Chondrocyte (in vitro differentiated cells): Measurements from ENCODE around the gene PTTG2. TPM values are rescaled to one million over a fixed set of nuclear protein-coding genes. Genes with fewer than 3 reads are reported as not detected.

Experiments
- DNase-seq: peaks from one replicate; pipeline ENCODE4 v3.0.0; 2021; ENCODE audit warnings: mixed read lengths, low spot score
- H3K27ac Mint-ChIP-seq: one replicate; pipeline ENCODE4 v1.8.0; 2021; ENCODE audit warnings: mild to moderate bottlenecking, moderate library complexity, mixed read lengths; ENCODE audit not compliant: unreplicated experiment
- H3K27me3 Mint-ChIP-seq: 2 replicates; pipeline ENCODE4 v1.8.0; 2021; ENCODE audit warnings: low read depth, mixed read lengths
- H3K36me3 Mint-ChIP-seq: 2 replicates; pipeline ENCODE4 v1.8.0; 2021; ENCODE audit warnings: low read depth, mixed read lengths
- H3K4me1 Mint-ChIP-seq: 2 replicates; pipeline ENCODE4 v1.8.0; 2021; ENCODE audit warnings: low read depth, mild to moderate bottlenecking, mixed read lengths
- H3K4me3 Mint-ChIP-seq: one replicate; pipeline ENCODE4 v1.8.0; 2021; ENCODE audit warnings: mild to moderate bottlenecking, moderate library complexity, mixed read lengths; ENCODE audit not compliant: unreplicated experiment
- H3K9me3 Mint-ChIP-seq: 2 replicates; pipeline ENCODE4 v1.8.0; 2021; ENCODE audit warnings: low read depth, mixed read lengths
- total RNA-seq: library from RNA; stranded (reverse); gene quantifications from 3 replicates; pipeline ENCODE4 v1.2.1, GENCODE V29; 2021
- TF ChIP-seq, protein P1 (sequence below): fragments of 200-600 bp; sonication (generic); IDR thresholded peaks from 2 replicates; pipeline ENCODE4 v1.5.0; 2021; ENCODE audit warnings: antibody characterized with exemption, mild to moderate bottlenecking, moderate library complexity

Gene PTTG2
- total RNA-seq, 1 donor from 2014 or later = 0.45 TPM

DNA sequence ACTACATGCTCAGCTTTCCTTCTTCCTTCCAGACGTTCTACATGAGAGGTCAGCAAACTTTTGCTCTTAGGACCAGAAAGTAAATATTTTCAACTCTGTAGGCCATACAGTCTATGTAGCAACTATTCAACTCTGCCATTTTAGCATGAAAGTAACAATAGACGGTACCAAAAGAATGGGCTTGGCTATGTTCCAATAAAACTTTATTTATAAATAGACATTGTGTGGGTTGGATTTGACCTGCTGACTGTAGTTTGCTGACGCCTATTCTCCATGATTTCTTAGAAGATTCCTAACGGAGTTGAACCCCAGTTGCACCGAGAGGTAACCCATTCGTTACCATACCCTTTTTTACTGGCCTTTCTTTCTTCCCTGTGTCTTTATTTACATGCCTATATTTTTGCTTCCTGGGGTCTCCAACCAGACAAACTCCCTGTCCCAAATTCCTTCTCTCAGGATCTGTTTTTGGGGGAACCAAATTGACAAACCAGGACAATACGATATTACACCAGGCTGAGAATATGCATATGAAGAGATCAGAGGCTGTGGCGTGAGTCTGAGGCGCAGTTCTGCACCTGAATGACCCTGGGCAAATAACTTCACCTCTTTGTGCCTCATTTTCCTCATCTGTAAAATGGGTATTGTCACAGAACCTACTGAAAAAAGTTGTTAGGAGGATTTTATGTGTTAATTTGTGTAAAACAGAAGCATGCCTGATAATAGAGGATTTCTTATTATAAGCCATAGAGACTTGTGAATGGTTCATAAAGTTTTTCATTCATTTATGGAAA, 10.4 kb upstream of the PTTG2 start:
- TF ChIP-seq, protein P1, sequence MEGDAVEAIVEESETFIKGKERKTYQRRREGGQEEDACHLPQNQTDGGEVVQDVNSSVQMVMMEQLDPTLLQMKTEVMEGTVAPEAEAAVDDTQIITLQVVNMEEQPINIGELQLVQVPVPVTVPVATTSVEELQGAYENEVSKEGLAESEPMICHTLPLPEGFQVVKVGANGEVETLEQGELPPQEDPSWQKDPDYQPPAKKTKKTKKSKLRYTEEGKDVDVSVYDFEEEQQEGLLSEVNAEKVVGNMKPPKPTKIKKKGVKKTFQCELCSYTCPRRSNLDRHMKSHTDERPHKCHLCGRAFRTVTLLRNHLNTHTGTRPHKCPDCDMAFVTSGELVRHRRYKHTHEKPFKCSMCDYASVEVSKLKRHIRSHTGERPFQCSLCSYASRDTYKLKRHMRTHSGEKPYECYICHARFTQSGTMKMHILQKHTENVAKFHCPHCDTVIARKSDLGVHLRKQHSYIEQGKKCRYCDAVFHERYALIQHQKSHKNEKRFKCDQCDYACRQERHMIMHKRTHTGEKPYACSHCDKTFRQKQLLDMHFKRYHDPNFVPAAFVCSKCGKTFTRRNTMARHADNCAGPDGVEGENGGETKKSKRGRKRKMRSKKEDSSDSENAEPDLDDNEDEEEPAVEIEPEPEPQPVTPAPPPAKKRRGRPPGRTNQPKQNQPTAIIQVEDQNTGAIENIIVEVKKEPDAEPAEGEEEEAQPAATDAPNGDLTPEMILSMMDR = no peak
- no peaks in the 10 kb centered on the region for H3K9me3 Mint-ChIP-seq
- H3K27me3 Mint-ChIP-seq = no peaks in the 10 kb centered on the region
- peaks cover 21% of the 10 kb centered on the region for H3K4me1 Mint-ChIP-seq
- no peak overlapping the region for H3K4me3 Mint-ChIP-seq
- no peak overlapping the region for H3K27ac Mint-ChIP-seq
- H3K36me3 Mint-ChIP-seq = peaks cover 2% of the 10 kb centered on the region
- no peak for DNase-seq

DNA sequence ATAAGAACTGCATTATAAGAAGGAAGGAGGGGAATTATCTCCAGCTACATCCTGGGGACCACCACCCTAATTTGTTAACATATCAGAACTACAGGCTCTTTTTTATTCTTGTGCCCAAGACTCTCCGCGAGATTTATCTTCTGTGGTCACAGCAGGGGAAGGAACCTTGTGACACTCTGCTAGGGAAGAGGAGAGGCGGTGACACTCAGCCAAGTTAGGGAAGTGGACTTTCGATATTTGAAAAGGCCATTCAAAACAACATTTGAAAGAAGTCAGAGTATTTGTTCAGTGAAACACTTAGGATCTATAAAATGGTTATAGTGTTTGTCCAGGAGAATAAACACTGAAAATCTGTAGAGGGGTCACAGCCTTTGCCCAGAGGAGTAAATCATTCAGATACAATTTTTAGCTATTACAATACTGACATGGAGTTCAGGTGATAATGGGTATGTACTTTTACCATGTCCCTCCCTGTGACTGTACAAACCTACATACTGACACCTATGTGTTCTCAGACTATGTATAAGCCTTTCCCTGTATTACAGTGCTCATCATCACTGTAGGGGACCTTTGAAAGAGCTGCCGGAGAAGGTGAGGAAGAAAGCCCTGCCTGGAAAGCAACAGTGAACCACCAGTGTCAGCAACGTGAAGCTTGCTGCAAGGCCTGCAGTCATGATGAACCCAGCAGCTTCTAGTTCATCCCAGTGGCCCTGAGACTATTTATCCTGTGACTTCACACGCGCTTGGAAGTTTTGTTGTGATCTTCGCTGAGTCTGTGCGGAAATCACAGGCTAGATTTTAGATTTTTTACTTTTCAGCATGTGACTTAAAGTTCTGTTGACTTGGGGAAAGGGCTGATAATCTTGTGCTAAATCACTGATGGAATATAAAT, 8.5 kb upstream of the PTTG2 start:
- Mint-ChIP-seq H3K27me3 (no peaks in the 10 kb centered on the region), H3K27ac (no peak overlapping the region), H3K36me3 (peaks cover 2% of the 10 kb centered on the region), H3K4me1 (peaks cover 8% of the 10 kb centered on the region), H3K4me3 (no peak overlapping the region), H3K9me3 (no peaks in the 10 kb centered on the region)
- TF ChIP-seq, protein P1 = no peak
- DNase-seq = no peak

GRCh38 chr4:37953156-37953555, 7.0 kb upstream of the PTTG2 start:
- no peak overlapping the region for H3K4me3 Mint-ChIP-seq
- H3K36me3 Mint-ChIP-seq = peaks cover 2% of the 10 kb centered on the region
- peaks cover 15% of the 10 kb centered on the region for H3K4me1 Mint-ChIP-seq
- no peaks in the 10 kb centered on the region for H3K9me3 Mint-ChIP-seq
- DNase-seq = no peak
- no peaks in the 10 kb centered on the region for H3K27me3 Mint-ChIP-seq
- TF ChIP-seq, protein P1 = no peak
- no peak overlapping the region for H3K27ac Mint-ChIP-seq

- Mint-ChIP-seq H3K27ac (no peak overlapping the region), H3K27me3 (no peaks in the 10 kb centered on the region), H3K9me3 (no peaks in the 10 kb centered on the region), H3K4me3 (no peak overlapping the region), H3K36me3 (peaks cover 2% of the 10 kb centered on the region), H3K4me1 (peaks cover 19% of the 10 kb centered on the region)
- DNase-seq = no peak
- TF ChIP-seq, protein P1 = no peak
Measured at GRCh38 chr4:37953620-37954293, 6.4 kb upstream of the PTTG2 start.

GRCh38 chr4:37956941-37957340, 3.3 kb upstream of the PTTG2 start:
- no peaks in the 10 kb centered on the region for H3K9me3 Mint-ChIP-seq
- TF ChIP-seq, protein P1 = no peak
- H3K27me3 Mint-ChIP-seq = no peaks in the 10 kb centered on the region
- peaks cover 24% of the 10 kb centered on the region for H3K4me1 Mint-ChIP-seq
- H3K36me3 Mint-ChIP-seq = peaks cover 2% of the 10 kb centered on the region
- DNase-seq = no peak
- no peak overlapping the region for H3K27ac Mint-ChIP-seq
- no peak overlapping the region for H3K4me3 Mint-ChIP-seq
